ENCODE data around the gene VPS72. TPM values are rescaled to one million over a fixed set of nuclear protein-coding genes. Genes with fewer than 3 reads are reported as not detected.

VPS72 gene
- total RNA-seq, 2 donors from 2014 or later = 23.4 to 32.1 TPM

- TF ChIP-seq, protein P1, sequence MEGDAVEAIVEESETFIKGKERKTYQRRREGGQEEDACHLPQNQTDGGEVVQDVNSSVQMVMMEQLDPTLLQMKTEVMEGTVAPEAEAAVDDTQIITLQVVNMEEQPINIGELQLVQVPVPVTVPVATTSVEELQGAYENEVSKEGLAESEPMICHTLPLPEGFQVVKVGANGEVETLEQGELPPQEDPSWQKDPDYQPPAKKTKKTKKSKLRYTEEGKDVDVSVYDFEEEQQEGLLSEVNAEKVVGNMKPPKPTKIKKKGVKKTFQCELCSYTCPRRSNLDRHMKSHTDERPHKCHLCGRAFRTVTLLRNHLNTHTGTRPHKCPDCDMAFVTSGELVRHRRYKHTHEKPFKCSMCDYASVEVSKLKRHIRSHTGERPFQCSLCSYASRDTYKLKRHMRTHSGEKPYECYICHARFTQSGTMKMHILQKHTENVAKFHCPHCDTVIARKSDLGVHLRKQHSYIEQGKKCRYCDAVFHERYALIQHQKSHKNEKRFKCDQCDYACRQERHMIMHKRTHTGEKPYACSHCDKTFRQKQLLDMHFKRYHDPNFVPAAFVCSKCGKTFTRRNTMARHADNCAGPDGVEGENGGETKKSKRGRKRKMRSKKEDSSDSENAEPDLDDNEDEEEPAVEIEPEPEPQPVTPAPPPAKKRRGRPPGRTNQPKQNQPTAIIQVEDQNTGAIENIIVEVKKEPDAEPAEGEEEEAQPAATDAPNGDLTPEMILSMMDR (IDR thresholded peaks at IDR 0.05) = no peak
- DNase-seq (ENCODE audit: low spot score) = no peak
- Histone ChIP-seq H3K4me3 (peak overlapping the region; percentile 81 to 93), H3K4me1 (peaks cover 0 to 50% of the 10 kb centered on the region in 2 donors), H3K36me3 (no peaks in the 10 kb centered on the region), H3K9me3 (no peaks in the 10 kb centered on the region), H3K27ac (peak overlapping the region; percentile 88 to 92), H3K27me3 (no peaks in the 10 kb centered on the region)
Measured at GRCh38 chr1:151146072-151146411, 44.0 kb downstream of the VPS72 start.

- Histone ChIP-seq H3K9me3 (no peaks in the 10 kb centered on the region), H3K36me3 (no peaks in the 10 kb centered on the region), H3K4me1 (peaks cover 0 to 50% of the 10 kb centered on the region in 2 donors), H3K4me3 (peak overlapping the region; percentile 81 to 93), H3K27me3 (no peaks in the 10 kb centered on the region), H3K27ac (peak overlapping the region; percentile 88 to 92)
- TF ChIP-seq, protein P1 (IDR thresholded peaks at IDR 0.05) = no peak
- DNase-seq (ENCODE audit: low spot score) = no peak
Measured at GRCh38 chr1:151145304-151146071, 44.5 kb downstream of the VPS72 start.

GRCh38 chr1:151144474-151145303 lies 45.3 kb downstream of the VPS72 start:
- H3K9me3 ChIP-seq = no peaks in the 10 kb centered on the region
- peak overlapping the region; percentile 88 to 92 for H3K27ac ChIP-seq
- no peaks in the 10 kb centered on the region for H3K27me3 ChIP-seq
- peaks cover 5% of the 10 kb centered on the region for H3K36me3 ChIP-seq
- H3K4me3 ChIP-seq = peak overlapping the region; percentile 81 to 93
- peaks cover 0 to 50% of the 10 kb centered on the region in 2 donors for H3K4me1 ChIP-seq
- TF ChIP-seq, protein P1 (IDR thresholded peaks at IDR 0.05) = no peak
- no peak for DNase-seq (ENCODE audit: low spot score)

DNA sequence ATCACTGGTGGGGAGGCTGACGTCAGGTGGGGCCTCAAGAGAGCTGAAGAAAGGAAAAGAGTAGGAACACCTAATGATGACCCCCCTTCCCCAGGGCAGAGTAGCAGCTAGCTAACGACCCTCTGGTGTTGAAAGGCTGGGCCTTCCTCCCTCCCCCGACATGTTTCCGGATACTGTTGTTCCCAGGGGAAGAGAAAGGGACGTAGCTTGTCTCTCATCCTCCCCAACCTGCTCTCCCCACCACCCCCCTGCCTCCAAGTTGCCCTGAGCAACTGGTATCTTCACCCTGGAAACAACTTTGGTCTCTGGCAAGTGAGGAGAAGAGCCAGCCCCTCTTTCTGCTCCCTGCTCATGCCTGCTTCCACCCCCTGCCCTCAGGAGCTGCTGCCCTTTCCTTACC lies 46.0 kb downstream of the VPS72 start:
- TF ChIP-seq, protein P1 (IDR thresholded peaks at IDR 0.05) = no peak
- Histone ChIP-seq H3K27me3 (no peaks in the 10 kb centered on the region), H3K27ac (peak overlapping the region; percentile 88 to 92), H3K4me3 (no peak overlapping the region), H3K9me3 (no peaks in the 10 kb centered on the region), H3K36me3 (peaks cover 11% of the 10 kb centered on the region), H3K4me1 (peaks cover 0 to 50% of the 10 kb centered on the region in 2 donors)
- no peak for DNase-seq (ENCODE audit: low spot score)

- Histone ChIP-seq H3K27ac (peak overlapping the region; percentile 88 to 92), H3K4me3 (peak overlapping the region in 1 of 2 donors; percentile 11), H3K36me3 (peaks cover 14% of the 10 kb centered on the region)
Measured at GRCh38 chr1:151143057-151143435, 47.0 kb downstream of the VPS72 start.

More at GRCh38 chr1:151143057-151143435, 47.0 kb downstream of the VPS72 start:
- Histone ChIP-seq H3K9me3 (no peaks in the 10 kb centered on the region), H3K4me1 (peaks cover 0 to 50% of the 10 kb centered on the region in 2 donors), H3K27me3 (no peaks in the 10 kb centered on the region)
- no peak for DNase-seq (ENCODE audit: low spot score)
- TF ChIP-seq, protein P1 (IDR thresholded peaks at IDR 0.05) = no peak

Measured in right atrium auricular region (tissue), 2 donors.